HAP-1 (cell line): ENCODE measurements around the gene CLCN3.
A peak's percentile ranks its signal among the peaks of the same experiment; 100 is the strongest.
"Not testable (repeated sequence)": the region's sequence is repeated elsewhere in the genome, so short reads cannot be mapped to it uniquely, and the experiment has no call there.

Experiments used
- DNase-seq, 2 experiments: peaks; one replicate each; pipeline ENCODE4 v3.0.0-alpha.2; 2016 to 2020; ENCODE audit warnings: low spot score in 2 of 2
- H3K27me3 ChIP-seq: fragments of 250-450 bp; sonication (Bioruptor Pico); 2 replicates; pipeline ENCODE4 v1.5.1; 2020; ENCODE audit warnings: low read depth, mild to moderate bottlenecking, moderate library complexity
- H3K36me3 ChIP-seq: fragments of 250-450 bp; sonication (Bioruptor Pico); replicated peaks from 2 replicates; pipeline ENCODE4 v1.5.1; 2020; ENCODE audit warnings: mild to moderate bottlenecking
- H3K4me1 ChIP-seq: fragments of 250-450 bp; sonication (Bioruptor Pico); 2 replicates; pipeline ENCODE4 v1.5.1; 2020; ENCODE audit warnings: mild to moderate bottlenecking
- H3K4me3 ChIP-seq: fragments of 250-450 bp; sonication (Bioruptor Pico); 2 replicates; pipeline ENCODE4 v1.5.1; 2020; ENCODE audit warnings: mild to moderate bottlenecking, moderate library complexity
- H3K9me3 ChIP-seq: fragments of 250-450 bp; sonication (Bioruptor Pico); 2 replicates; pipeline ENCODE4 v1.5.1; 2020; ENCODE audit warnings: mild to moderate bottlenecking, moderate library complexity
- in situ Hi-C: fragments of 300-500 bp; cut with MboI; formaldehyde crosslinking; loops from 3 replicates; pipeline ENCODE4 v1.14.3; 2020; ENCODE audit warnings: low sequenced_read_pairs, inconsistent platforms, mixed read lengths

The CLCN3 gene

GRCh38 chr4:169664615-169665014, 44.2 kb downstream of the CLCN3 start:
- no peak for DNase-seq
- H3K4me3 ChIP-seq = no peak overlapping the region
- H3K27me3 ChIP-seq = no peaks in the 10 kb centered on the region
- 0 out of 2 replicates have a peak, but pooled peaks cover 5% of the 10 kb centered on the region for H3K9me3 ChIP-seq
- peaks cover 14% of the 10 kb centered on the region for H3K4me1 ChIP-seq
- H3K36me3 ChIP-seq = peaks cover 6% of the 10 kb centered on the region; the same call in 1 of the 2 replicates
- in situ Hi-C loops = no loop called here

DNA sequence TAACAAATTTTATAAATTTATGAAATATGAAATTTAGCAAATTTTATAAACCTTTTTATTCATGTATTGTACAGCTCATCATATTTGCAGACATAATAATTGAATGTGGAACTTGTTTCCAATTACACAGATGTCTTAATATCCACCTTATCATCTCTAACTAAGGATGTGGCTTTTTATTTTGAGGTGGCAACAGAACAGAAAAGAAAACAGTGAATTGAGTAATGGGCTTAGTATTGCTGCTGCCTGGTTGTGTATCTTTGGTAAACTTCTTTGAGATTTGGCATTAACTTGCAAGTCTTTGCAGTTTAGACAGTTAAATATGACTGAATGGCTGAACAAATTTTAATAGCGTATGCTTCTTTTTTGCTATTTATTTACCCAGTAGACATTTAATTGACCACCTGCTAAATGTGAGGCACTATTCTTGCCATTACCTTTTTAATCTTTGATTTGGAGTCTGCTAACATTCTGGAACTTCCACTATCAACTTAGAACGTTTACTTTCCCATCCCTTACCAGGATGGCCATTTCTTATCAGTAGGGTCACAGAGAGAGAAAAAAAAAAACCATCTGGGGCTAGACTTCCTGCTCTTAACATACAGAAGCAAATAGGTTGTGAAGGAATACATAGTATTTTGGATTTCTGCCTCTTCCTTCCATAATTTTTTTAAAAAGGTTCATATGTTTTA, 44.8 kb downstream of the CLCN3 start:
- H3K36me3 ChIP-seq = peaks cover 6% of the 10 kb centered on the region; the same call in 1 of the 2 replicates
- peaks cover 13% of the 10 kb centered on the region for H3K4me1 ChIP-seq
- DNase-seq = no peak
- no peak overlapping the region for H3K4me3 ChIP-seq
- in situ Hi-C loops = no loop called here
- 0 out of 2 replicates have a peak, but pooled peaks cover 5% of the 10 kb centered on the region for H3K9me3 ChIP-seq
- no peaks in the 10 kb centered on the region for H3K27me3 ChIP-seq

DNA sequence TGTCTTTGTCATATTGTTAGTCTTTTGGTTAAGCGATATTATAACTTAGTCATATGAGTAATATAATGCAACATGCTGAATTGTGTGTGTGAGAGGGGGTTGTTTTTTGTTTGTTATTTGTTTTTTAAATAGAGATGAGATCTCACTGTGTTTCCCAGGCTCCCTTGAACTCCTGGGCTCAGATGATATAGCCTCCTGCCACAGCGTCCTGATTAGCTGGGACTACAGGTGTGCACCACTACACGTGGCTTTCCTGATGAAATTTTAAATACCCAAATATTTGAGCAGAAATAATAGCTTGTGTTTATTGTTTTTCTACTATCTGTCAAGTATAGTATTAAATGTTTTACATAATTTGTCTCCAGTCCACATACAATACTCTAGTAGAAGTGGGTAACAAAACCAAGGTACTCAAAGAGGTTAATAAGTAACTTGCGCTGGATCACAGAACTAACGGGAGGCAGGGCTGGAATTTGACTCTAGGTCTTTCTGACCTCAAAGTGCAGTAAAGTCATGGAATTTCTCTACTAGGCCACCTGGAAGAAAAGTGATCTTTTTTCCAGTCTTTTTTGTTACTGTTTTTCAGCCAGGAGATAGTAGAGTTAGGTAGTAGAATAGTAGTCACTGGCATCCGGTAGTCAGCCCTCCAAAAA, 47.8 kb downstream of the CLCN3 start:
- Histone ChIP-seq H3K27me3 (no peaks in the 10 kb centered on the region), H3K4me3 (no peak overlapping the region), H3K9me3 (0 out of 2 replicates have a peak, but pooled peaks cover 5% of the 10 kb centered on the region), H3K36me3 (peaks cover 8% of the 10 kb centered on the region; the same call in 1 of the 2 replicates), H3K4me1 (peaks cover 13% of the 10 kb centered on the region)
- no peak for DNase-seq
- in situ Hi-C loops = no loop called here

GRCh38 chr4:169675825-169676224, 55.4 kb downstream of the CLCN3 start:
- no peak for DNase-seq
- Histone ChIP-seq H3K4me3 (no peak overlapping the region), H3K27me3 (no peaks in the 10 kb centered on the region), H3K9me3 (no peaks in the 10 kb centered on the region), H3K36me3 (peaks cover 3% of the 10 kb centered on the region; the same call in 1 of the 2 replicates), H3K4me1 (peaks cover 24% of the 10 kb centered on the region)
- in situ Hi-C loops = no loop called here

GRCh38 chr4:169677150-169677748, 56.9 kb downstream of the CLCN3 start:
- in situ Hi-C loops = no loop called here
- H3K36me3 ChIP-seq = peaks cover 2% of the 10 kb centered on the region; the same call in 1 of the 2 replicates
- peak in 1 of 2 experiments; percentile 63 for DNase-seq
- no peaks in the 10 kb centered on the region for H3K9me3 ChIP-seq
- no peaks in the 10 kb centered on the region for H3K27me3 ChIP-seq
- H3K4me3 ChIP-seq = no peak overlapping the region
- H3K4me1 ChIP-seq = peaks cover 23% of the 10 kb centered on the region

DNA sequence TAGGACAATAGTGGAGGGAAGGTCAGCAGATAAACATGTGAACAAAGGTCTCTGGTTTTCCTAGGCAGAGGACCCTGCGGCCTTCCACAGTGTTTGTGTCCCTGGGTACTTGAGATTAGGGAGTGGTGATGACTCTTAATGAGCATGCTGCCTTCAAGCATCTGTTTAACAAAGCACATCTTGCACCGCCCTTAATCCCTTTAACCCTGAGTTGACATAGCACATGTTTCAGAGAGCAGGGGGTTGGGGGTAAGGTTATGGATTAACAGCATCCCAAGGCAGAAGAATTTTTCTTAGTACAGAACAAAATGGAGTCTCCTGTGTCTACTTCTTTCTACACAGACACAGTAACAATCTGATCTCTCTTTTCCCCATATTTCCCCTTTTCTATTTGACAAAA, 58.1 kb downstream of the CLCN3 start:
- H3K9me3 ChIP-seq, in situ Hi-C loops: not testable (repeated sequence)

DNA sequence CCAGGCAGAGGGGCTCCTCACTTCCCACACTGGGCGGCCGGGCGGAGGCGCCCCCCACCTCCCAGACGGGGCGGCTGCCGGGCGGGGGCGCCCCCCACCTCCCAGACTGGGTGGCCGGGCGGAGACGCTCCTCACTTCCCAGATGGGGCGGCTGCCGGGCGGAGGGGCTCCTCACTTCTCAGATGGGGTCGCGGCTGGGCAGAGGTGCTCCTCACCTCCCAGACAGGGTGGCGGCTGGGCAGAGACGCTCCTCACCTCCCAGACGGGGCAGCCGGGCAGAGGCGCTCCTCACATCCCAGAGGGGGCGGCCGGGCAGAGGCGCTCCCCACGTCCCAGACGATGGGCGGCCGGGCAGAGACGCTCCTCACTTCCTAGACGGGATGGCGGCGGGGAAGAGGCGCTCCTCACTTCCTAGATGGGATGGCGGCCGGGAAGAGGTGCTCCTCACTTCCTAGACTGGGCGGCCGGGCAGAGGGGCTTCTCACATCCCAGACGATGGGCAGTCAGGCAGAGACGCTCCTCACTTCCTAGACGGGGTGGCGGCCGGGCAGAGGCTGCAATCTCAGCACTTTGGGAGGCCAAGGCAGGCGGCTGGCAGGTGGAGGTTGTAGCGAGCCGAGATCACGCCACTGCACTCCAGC, 58.7 kb downstream of the CLCN3 start:
- peaks cover 19% of the 10 kb centered on the region for H3K4me1 ChIP-seq
- DNase-seq, H3K4me3 ChIP-seq, H3K36me3 ChIP-seq, in situ Hi-C loops, H3K9me3 ChIP-seq, H3K27me3 ChIP-seq: not testable (repeated sequence)

More for the DNA sequence above, 58.1 kb downstream of the CLCN3 start:
- H3K27me3 ChIP-seq, H3K4me3 ChIP-seq, H3K36me3 ChIP-seq: not testable (repeated sequence)
- peaks cover 19% of the 10 kb centered on the region for H3K4me1 ChIP-seq
- DNase-seq = peak in 1 of 2 experiments; percentile 60

- DNase-seq = no peak
- Histone ChIP-seq H3K27me3 (no peaks in the 10 kb centered on the region), H3K36me3 (peaks cover 2% of the 10 kb centered on the region; the same call in 1 of the 2 replicates), H3K4me3 (no peak overlapping the region), H3K9me3 (no peaks in the 10 kb centered on the region), H3K4me1 (peaks cover 13% of the 10 kb centered on the region)
- in situ Hi-C loops = no loop called here
These were observed 62.1 kb downstream of the CLCN3 start for GRCh38 chr4:169682372-169683047.

DNA sequence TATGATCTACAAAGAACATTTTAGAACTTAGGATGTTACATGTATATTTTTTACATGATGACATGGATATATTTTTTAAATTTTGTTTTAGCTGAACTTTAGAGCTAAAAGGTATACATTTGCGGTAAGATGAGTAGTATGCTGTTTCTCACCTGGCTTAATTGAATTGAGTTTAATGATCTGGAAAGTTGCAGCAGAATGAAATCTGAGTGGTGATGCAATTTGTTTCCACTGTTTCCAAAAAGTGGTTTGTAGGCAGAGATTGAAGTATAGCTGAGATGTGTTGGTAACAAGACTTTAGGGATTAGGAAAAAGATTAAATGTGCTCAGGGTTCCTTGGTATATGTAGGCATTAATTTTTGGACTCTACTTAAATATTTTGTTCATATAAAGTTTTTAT, 69.3 kb downstream of the CLCN3 start:
- peaks cover 7% of the 10 kb centered on the region; the same call in 1 of the 2 replicates for H3K36me3 ChIP-seq
- H3K9me3 ChIP-seq = no peaks in the 10 kb centered on the region
- in situ Hi-C loops = no loop called here
- no peaks in the 10 kb centered on the region for H3K4me1 ChIP-seq
- no peaks in the 10 kb centered on the region for H3K27me3 ChIP-seq
- H3K4me3 ChIP-seq = no peak overlapping the region
- no peak for DNase-seq

DNA sequence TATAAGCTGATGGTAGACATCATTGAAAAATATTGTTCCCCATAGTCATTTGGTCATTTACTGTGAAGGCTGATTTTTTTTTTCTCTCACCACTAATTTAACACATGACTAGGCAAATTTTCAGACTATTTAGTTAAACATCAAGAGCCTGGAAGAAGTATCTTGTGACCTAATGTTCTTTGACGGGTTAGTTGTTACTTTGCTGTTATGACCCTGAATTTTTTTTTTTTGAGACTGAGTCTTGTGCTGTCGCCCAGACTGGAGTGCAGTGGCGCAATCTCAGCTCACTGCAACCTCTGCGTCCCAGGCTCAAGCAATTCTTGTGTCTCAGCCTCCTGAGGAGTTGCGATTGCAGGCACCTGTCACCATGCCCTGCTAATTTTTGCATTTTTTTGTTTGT, 70.4 kb downstream of the CLCN3 start:
- in situ Hi-C loops = no loop called here
- no peaks in the 10 kb centered on the region for H3K27me3 ChIP-seq
- H3K9me3 ChIP-seq = no peaks in the 10 kb centered on the region
- H3K4me1 ChIP-seq = no peaks in the 10 kb centered on the region
- no peak for DNase-seq
- H3K4me3 ChIP-seq = no peak overlapping the region
- peaks cover 7% of the 10 kb centered on the region; the same call in 1 of the 2 replicates for H3K36me3 ChIP-seq

DNA sequence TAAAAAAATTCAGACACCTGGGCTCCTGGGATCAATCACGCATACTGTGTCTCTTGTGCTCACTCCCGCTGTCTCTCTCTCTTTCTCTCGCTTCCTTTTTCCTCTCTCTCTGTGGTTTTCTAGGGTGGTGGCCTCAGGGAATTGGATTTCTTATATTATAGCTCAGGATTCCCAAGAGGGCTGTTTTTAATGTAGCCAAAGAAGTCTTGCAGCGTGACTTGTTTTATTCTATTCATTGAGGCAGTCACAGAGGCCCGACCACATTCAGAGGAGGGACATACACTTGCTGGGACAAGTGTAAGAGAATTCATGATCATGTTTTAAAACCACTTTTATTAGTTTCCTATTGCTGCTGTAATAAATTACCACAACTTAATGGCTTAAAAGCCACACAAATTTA, 78.0 kb downstream of the CLCN3 start:
- Histone ChIP-seq H3K4me1 (0 out of 2 replicates have a peak, but pooled peaks cover 2% of the 10 kb centered on the region), H3K27me3 (no peaks in the 10 kb centered on the region), H3K9me3 (no peaks in the 10 kb centered on the region), H3K36me3 (peaks cover 14% of the 10 kb centered on the region), H3K4me3 (no peak overlapping the region)
- no peak for DNase-seq
- in situ Hi-C loops = no loop called here

GRCh38 chr4:169707958-169708643, 87.7 kb downstream of the CLCN3 start:
- Histone ChIP-seq H3K4me1 (peaks cover 7% of the 10 kb centered on the region), H3K9me3 (no peaks in the 10 kb centered on the region), H3K36me3 (peaks cover 10% of the 10 kb centered on the region; the same call in 1 of the 2 replicates), H3K4me3 (no peak overlapping the region), H3K27me3 (no peaks in the 10 kb centered on the region)
- DNase-seq = no peak
- in situ Hi-C loops = no loop called here

- Histone ChIP-seq H3K9me3 (no peaks in the 10 kb centered on the region), H3K36me3 (peaks cover 3% of the 10 kb centered on the region; the same call in 1 of the 2 replicates), H3K4me1 (peaks cover 4% of the 10 kb centered on the region), H3K4me3 (no peak overlapping the region), H3K27me3 (no peaks in the 10 kb centered on the region)
- in situ Hi-C loops = no loop called here
- DNase-seq = no peak
These were observed 95.4 kb downstream of the CLCN3 start for GRCh38 chr4:169715826-169716225.
